ENCODE measurements around the gene TNFAIP8.

Gene TNFAIP8

GRCh38 chr5:119353686-119354366 lies 2.0 kb upstream of the TNFAIP8 start:
- FAIRE-seq: no peak

- FAIRE-seq: no peak
Measured at GRCh38 chr5:119354537-119355243, 1.1 kb upstream of the TNFAIP8 start.

GRCh38 chr5:119355244-119355638 lies 578 bp upstream of the TNFAIP8 start:
- FAIRE-seq: no peak

- no peak for FAIRE-seq
Measured at GRCh38 chr5:119356612-119357188, 881 bp downstream of the TNFAIP8 start.

GRCh38 chr5:119357270-119357669 lies 1.5 kb downstream of the TNFAIP8 start:
- FAIRE-seq: no peak

- FAIRE-seq: no peak
Measured at GRCh38 chr5:119357808-119358529, 2.1 kb downstream of the TNFAIP8 start.

GRCh38 chr5:119358530-119358900 lies 2.7 kb downstream of the TNFAIP8 start:
- FAIRE-seq: no peak

GRCh38 chr5:119358901-119359603 lies 3.2 kb downstream of the TNFAIP8 start:
- no peak for FAIRE-seq

- FAIRE-seq: no peak
Measured at GRCh38 chr5:119359737-119360413, 4.1 kb downstream of the TNFAIP8 start.

GRCh38 chr5:119360905-119361593 lies 5.2 kb downstream of the TNFAIP8 start:
- no peak for FAIRE-seq

- no peak for FAIRE-seq
Measured at GRCh38 chr5:119361594-119362125, 5.8 kb downstream of the TNFAIP8 start.

- FAIRE-seq: no peak
Measured at GRCh38 chr5:119362714-119363113, 6.9 kb downstream of the TNFAIP8 start.

- no peak for FAIRE-seq
Measured at GRCh38 chr5:119363271-119363670, 7.5 kb downstream of the TNFAIP8 start.

- no peak for FAIRE-seq
Measured at GRCh38 chr5:119363936-119364335, 8.1 kb downstream of the TNFAIP8 start.

GRCh38 chr5:119365847-119366539 lies 10.2 kb downstream of the TNFAIP8 start:
- FAIRE-seq: no peak

- no peak for FAIRE-seq
Measured at GRCh38 chr5:119366540-119366881, 10.7 kb downstream of the TNFAIP8 start.

GRCh38 chr5:119367502-119368237 lies 11.9 kb downstream of the TNFAIP8 start:
- FAIRE-seq: no peak

GRCh38 chr5:119368238-119368630 lies 12.4 kb downstream of the TNFAIP8 start:
- FAIRE-seq: no peak

GRCh38 chr5:119370486-119370885 lies 14.7 kb downstream of the TNFAIP8 start:
- FAIRE-seq: no peak

- no peak for FAIRE-seq
Measured at GRCh38 chr5:119371146-119371545, 15.3 kb downstream of the TNFAIP8 start.
